Measurements from ENCODE around the gene TNFSF10. TPM values are rescaled to one million over a fixed set of nuclear protein-coding genes. Genes with fewer than 3 reads are reported as not detected.
A peak's percentile ranks its signal among the peaks of the same experiment; 100 is the strongest.

TNFSF10 gene
- total RNA-seq, 4 donors from 2014 or later, result 56.7 to 88.7 (median 66.3) TPM

GRCh38 chr3:172540049-172540448 is 16.8 kb upstream of the TNFSF10 start:
- no peak overlapping the region for H3K4me3 ChIP-seq
- TF ChIP-seq POLR2A (IDR thresholded peaks at IDR 0.05) (no peak), CTCF (IDR thresholded peaks at IDR 0.05) (no peak), EP300 (IDR thresholded peaks at IDR 0.05) (no peak), POLR2AphosphoS5 (IDR thresholded peaks at IDR 0.05) (no peak)
- peaks cover 36% of the 10 kb centered on the region for H3K4me1 ChIP-seq
- DNase-seq (ENCODE audit: low spot score in 2 of 2), result no peak
- no peaks in the 10 kb centered on the region for H3K9me3 ChIP-seq
- no peaks in the 10 kb centered on the region for H3K36me3 ChIP-seq
- no peaks in the 10 kb centered on the region for H3K27me3 ChIP-seq
- 96% methylated on average over 1 of the region's 1 CpG for WGBS
- H3K27ac ChIP-seq, result no peak overlapping the region

- no peak for DNase-seq (ENCODE audit: low spot score in 2 of 2)
- no peaks in the 10 kb centered on the region for H3K9me3 ChIP-seq
- no peak overlapping the region for H3K27ac ChIP-seq
- peaks cover 32% of the 10 kb centered on the region for H3K4me1 ChIP-seq
- no peaks in the 10 kb centered on the region for H3K36me3 ChIP-seq
- 88% methylated on average over 4 of the region's 4 CpGs for WGBS
- TF ChIP-seq EP300 (IDR thresholded peaks at IDR 0.05), result no peak
- TF ChIP-seq CTCF (IDR thresholded peaks at IDR 0.05), result no peak
- TF ChIP-seq POLR2AphosphoS5 (IDR thresholded peaks at IDR 0.05), result no peak
- no peak for TF ChIP-seq POLR2A (IDR thresholded peaks at IDR 0.05)
- H3K4me3 ChIP-seq, result no peak overlapping the region
- no peaks in the 10 kb centered on the region for H3K27me3 ChIP-seq
Observed at GRCh38 chr3:172539273-172539672, 16.0 kb upstream of the TNFSF10 start.

GRCh38 chr3:172538368-172539151 is 15.3 kb upstream of the TNFSF10 start:
- TF ChIP-seq POLR2AphosphoS5 (IDR thresholded peaks at IDR 0.05), result no peak
- TF ChIP-seq POLR2A (IDR thresholded peaks at IDR 0.05), result no peak
- no peak for TF ChIP-seq EP300 (IDR thresholded peaks at IDR 0.05)
- TF ChIP-seq CTCF (IDR thresholded peaks at IDR 0.05), result no peak
- no peak overlapping the region for H3K4me3 ChIP-seq
- H3K27ac ChIP-seq, result peak overlapping the region; percentile 58
- H3K4me1 ChIP-seq, result peaks cover 31% of the 10 kb centered on the region
- H3K36me3 ChIP-seq, result no peaks in the 10 kb centered on the region
- H3K9me3 ChIP-seq, result no peaks in the 10 kb centered on the region
- no peaks in the 10 kb centered on the region for H3K27me3 ChIP-seq
- 76% methylated on average over 3 of the region's 3 CpGs for WGBS
- no peak for DNase-seq (ENCODE audit: low spot score in 2 of 2)

- peak overlapping the region; percentile 58 for H3K27ac ChIP-seq
- no peaks in the 10 kb centered on the region for H3K36me3 ChIP-seq
- peaks cover 31% of the 10 kb centered on the region for H3K4me1 ChIP-seq
- no peak for TF ChIP-seq POLR2A (IDR thresholded peaks at IDR 0.05)
- no peak for TF ChIP-seq POLR2AphosphoS5 (IDR thresholded peaks at IDR 0.05)
- no peak for TF ChIP-seq CTCF (IDR thresholded peaks at IDR 0.05)
- TF ChIP-seq EP300 (IDR thresholded peaks at IDR 0.05), result no peak
- no peaks in the 10 kb centered on the region for H3K27me3 ChIP-seq
- no peak for DNase-seq (ENCODE audit: low spot score in 2 of 2)
- H3K4me3 ChIP-seq, result no peak overlapping the region
- 78% methylated on average over 3 of the region's 3 CpGs for WGBS
- no peaks in the 10 kb centered on the region for H3K9me3 ChIP-seq
Observed at GRCh38 chr3:172537507-172538158, 14.4 kb upstream of the TNFSF10 start.

- Histone ChIP-seq H3K27me3 (no peaks in the 10 kb centered on the region), H3K27ac (peak overlapping the region; percentile 58), H3K4me1 (peaks cover 27% of the 10 kb centered on the region), H3K9me3 (no peaks in the 10 kb centered on the region), H3K4me3 (no peak overlapping the region), H3K36me3 (no peaks in the 10 kb centered on the region)
- TF ChIP-seq POLR2AphosphoS5 (IDR thresholded peaks at IDR 0.05), result no peak
- no peak for TF ChIP-seq POLR2A (IDR thresholded peaks at IDR 0.05)
- DNase-seq (ENCODE audit: low spot score in 2 of 2), result no peak
- 54% methylated on average over 5 of the region's 5 CpGs for WGBS
Observed at GRCh38 chr3:172536993-172537419, 13.8 kb upstream of the TNFSF10 start.
